Fibroblast of lung (primary cell): ENCODE results near the gene NEO1.

Experiments
- CTCF ChIP-seq, 2 donors: IDR thresholded peaks in 1 of 2; conservative IDR thresholded peaks in 1 of 2; 1 replicate in 1 of 2; 2 replicates in 1 of 2; pipeline ENCODE4 v1.5.1; 2011 to 2012; ENCODE audit warnings: low read length in 2 of 2, control low read depth in 1 of 2, inconsistent platforms in 1 of 2, low read depth in 1 of 2, mild to moderate bottlenecking in 1 of 2
- EZH2 ChIP-seq: IDR thresholded peaks from 2 replicates; pipeline ENCODE4 v1.5.1; 2012; ENCODE audit warnings: low read length, control low read depth, mild to moderate bottlenecking; ENCODE audit errors: missing control alignments

GRCh38 chr15:73231661-73232419, 179.6 kb downstream of the NEO1 start:
- no peak for TF ChIP-seq EZH2
- no peak for TF ChIP-seq CTCF (conservative IDR thresholded peaks at IDR 0.05 in 1 of 2, IDR thresholded peaks at IDR 0.05 in 1 of 2; ENCODE audit: low read depth in 1 of 2, low read length in 2 of 2)
